NCI-H2029 (cell line): ENCODE measurements around the gene DPP6.
"Not testable (repeated sequence)": the region's sequence is repeated elsewhere in the genome, so short reads cannot be mapped to it uniquely, and the experiment has no call there.

Experiments
- DNase-seq: peaks from one replicate; lab custom pipeline; 2025; lab: John Stamatoyannopoulos, UW

DPP6 gene

GRCh38 chr7:154148791-154149516, 96.8 kb downstream of the DPP6 start:
- DNase-seq = not testable (repeated sequence)

- not testable (repeated sequence) for DNase-seq
Observed at GRCh38 chr7:154150656-154151055, 98.5 kb downstream of the DPP6 start.

GRCh38 chr7:154151306-154151705, 99.1 kb downstream of the DPP6 start:
- DNase-seq = not testable (repeated sequence)

GRCh38 chr7:154155928-154156327, 103.7 kb downstream of the DPP6 start:
- DNase-seq = not testable (repeated sequence)

- DNase-seq = peak; percentile 49
Observed at GRCh38 chr7:154162921-154163320, 110.7 kb downstream of the DPP6 start.

- peak; percentile 1 for DNase-seq
Observed at GRCh38 chr7:154163642-154164041, 111.4 kb downstream of the DPP6 start.

- DNase-seq = no peak
Observed at GRCh38 chr7:154167051-154167450, 114.9 kb downstream of the DPP6 start.

GRCh38 chr7:154167807-154168206, 115.6 kb downstream of the DPP6 start:
- DNase-seq = no peak

GRCh38 chr7:154171422-154171821, 119.2 kb downstream of the DPP6 start:
- DNase-seq = no peak

GRCh38 chr7:154172236-154172635, 120.0 kb downstream of the DPP6 start:
- no peak for DNase-seq

GRCh38 chr7:154177584-154177983, 125.4 kb downstream of the DPP6 start:
- no peak for DNase-seq

GRCh38 chr7:154178895-154179294, 126.7 kb downstream of the DPP6 start:
- DNase-seq = no peak

- no peak for DNase-seq
Observed at GRCh38 chr7:154183482-154183881, 131.3 kb downstream of the DPP6 start.

GRCh38 chr7:154183946-154184345, 131.7 kb downstream of the DPP6 start:
- DNase-seq = no peak

- no peak for DNase-seq
Observed at GRCh38 chr7:154186811-154187210, 134.6 kb downstream of the DPP6 start.

- DNase-seq = no peak
Observed at GRCh38 chr7:154188330-154188729, 136.1 kb downstream of the DPP6 start.

GRCh38 chr7:154195266-154195665, 143.1 kb downstream of the DPP6 start:
- DNase-seq = no peak

GRCh38 chr7:154198481-154198880, 146.3 kb downstream of the DPP6 start:
- no peak for DNase-seq

- DNase-seq = no peak
Observed at GRCh38 chr7:154200241-154200640, 148.0 kb downstream of the DPP6 start.

- no peak for DNase-seq
Observed at GRCh38 chr7:154202002-154202401, 149.8 kb downstream of the DPP6 start.

GRCh38 chr7:154204046-154204445, 151.8 kb downstream of the DPP6 start:
- DNase-seq = no peak

GRCh38 chr7:154212861-154213260, 160.7 kb downstream of the DPP6 start:
- no peak for DNase-seq

GRCh38 chr7:154217688-154218340, 165.6 kb downstream of the DPP6 start:
- no peak for DNase-seq

GRCh38 chr7:154231732-154232131, 179.5 kb downstream of the DPP6 start:
- no peak for DNase-seq
